ENCODE measurements around the gene TRIB2.

Gene TRIB2

DNA sequence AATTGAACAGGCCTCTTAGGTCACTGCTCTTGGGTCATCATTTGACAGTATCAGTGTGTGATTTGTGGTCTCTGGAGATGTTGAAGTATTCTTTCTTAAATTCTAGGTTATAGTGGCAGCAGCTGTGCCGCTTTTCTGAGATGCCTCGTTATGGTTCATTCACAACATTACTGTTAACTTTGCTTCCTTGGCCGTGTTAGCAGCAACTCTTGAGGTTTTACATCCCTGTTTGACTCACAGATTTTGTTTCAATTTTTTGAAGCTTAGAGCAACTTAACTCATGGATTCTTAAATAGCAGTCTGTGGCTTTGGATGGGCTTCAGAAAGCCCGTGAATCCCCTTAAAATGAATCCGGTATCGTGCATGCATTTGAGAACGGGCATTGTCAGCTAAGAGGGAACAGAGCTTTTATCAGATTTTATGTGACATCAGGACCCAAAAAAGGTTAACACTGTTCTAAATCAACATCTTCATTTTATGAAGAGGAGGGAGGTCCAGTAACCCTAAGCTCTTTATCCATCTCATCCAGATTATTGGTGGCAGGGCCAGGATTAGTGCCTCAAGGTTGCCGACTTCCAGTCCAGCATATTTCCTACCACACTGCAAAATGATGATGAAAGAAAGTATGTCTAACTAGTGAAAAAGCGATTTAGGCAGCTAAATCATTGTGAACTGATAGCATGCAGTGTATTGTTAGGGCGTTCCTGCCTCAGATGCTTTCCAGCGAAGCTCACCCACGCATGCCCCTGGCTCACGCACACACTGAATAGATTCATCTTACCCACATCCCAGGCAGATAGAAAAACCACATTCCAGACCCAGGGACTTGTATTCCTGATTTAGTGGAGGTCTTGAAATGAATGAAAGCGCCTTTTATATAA, 5.1 kb downstream of the TRIB2 start:
- DNase-seq: peak; percentile 41

DNA sequence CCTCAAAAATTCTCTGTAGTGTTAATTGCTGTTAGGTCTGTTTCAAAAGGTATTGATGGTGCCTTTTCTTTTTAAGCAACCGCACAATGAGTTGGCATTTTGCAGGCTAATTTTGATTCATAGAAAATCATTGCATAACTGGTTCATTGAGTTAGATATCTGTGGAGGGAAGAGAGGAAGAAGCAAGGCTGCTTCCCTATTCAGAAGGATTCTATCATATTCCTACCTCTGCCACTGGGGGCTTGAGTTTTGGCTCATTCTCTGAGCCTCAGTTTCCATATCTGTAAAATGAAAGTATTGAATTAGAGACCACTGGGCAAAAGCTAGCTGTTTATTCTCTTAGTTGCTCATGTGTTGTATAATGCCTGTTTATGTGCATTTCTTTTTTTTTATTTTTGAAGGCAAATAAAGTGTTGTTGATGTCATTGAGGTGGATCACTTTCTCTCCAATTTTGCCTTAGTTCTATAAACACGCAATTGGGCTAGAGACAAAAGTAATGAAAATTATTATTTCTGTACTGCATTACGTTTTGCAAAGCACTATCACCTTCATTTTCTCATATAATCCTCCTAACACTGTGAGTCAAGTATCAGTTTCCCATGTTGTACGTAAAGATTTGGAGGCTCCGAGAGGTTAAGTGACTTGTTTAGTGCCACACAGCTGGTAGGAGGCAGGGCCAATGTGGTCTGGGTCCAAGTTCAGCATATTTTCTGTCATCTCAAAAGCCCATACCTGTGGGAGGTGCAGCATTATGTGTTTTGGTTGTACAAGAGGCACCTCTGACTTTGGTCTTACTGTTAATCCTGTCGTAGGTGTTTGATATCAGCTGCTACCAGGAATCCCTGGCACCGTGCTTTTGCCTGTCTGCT, 5.9 kb downstream of the TRIB2 start:
- DNase-seq: peak; percentile 14

DNA sequence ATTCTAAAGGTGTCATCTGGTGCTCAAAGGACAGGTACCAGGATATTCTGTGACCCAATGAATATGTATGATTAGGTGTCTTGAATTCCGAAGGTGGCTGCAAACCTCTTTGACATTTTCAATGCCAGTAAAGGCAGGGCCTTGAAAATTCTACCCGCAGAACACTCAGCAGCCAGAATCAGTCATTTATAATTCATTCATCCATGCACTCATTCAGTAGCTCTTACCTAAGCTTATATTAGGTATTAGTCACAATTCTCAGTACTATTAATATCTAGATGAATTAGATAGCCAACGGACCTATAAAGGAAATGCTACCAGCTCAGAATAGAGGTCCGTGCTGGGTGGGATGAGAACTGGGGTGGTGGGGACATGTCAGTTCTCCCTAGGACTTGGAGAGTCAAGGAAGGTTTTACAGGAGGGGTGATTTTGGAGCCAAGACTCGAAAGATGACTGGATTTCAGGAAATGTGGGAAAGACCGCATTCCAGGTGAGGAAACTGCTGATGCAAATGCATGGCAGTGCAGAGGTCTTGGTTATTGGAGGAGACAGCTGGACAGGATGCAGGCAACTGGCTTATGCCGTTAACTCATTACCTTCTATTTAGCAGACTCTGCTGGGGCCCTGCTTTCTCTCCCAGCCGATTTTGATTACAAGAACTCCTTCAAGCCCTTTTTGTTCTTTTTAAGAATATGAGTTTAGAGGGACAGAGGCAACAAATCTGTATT, 7.2 kb downstream of the TRIB2 start:
- DNase-seq: peak; percentile 79

DNA sequence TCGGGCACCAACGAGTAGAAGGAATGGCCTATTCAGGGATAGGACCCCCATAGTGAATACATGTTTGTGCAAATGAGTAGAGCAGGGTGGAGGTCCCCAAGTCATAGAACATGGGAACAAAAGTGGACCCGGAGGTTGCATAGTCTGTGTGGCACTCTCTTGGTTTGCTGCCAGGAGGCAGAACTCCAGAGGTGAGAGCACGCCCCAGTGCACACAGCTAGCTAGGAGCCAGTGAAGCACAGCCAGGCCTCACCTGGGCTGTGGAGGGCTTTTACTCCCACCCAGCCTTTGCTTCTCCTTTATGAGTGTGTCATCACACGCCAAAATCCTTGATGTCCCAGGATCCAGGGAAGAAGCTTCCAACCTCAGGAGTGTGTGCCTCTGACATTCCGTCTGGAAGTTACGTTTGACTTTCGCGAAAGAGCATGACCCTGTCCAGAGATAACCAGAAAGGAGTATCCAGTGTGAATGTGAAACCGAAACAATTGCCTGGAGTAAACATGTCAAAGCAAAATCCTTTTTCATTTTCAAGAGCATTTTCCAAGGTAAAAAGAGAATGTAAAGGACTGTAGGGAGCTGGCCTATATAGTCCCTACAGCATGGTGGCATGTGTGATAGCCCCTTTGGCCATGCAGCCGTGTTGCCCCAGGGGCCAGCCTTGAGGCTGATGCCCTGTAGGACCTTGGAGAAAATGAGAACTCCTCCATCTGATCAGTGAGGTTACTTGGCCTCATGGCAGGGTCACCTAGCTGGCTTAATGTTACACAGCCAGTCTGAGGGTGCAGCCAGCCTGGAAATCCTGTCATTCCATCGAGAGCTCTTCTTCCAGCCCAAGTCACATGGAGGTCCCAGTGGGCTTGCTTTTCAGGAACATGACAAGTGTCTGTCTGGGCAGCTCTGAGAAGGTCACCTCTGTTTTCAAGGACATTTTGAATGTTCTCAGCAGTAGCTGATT, 8.8 kb downstream of the TRIB2 start:
- peak; percentile 22 for DNase-seq

DNA sequence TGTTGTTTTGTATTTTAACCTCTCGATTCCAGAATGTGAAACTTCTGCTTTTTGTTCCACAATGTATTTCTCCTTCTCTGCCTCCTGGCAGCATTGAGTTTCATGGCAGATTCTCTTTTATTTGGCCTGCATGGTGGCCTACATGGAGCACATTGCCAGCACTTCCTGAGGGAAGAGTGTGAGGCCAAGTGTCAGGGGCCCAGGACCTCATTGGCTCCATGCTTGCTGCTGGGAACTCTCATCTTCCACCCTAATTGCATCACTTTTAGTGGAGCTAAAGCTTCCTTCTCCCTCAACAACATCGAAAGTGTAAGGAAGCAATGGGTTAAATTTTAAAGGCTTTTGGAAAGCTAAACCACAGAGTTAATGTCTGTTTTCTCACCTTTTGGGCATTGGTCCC, 9.5 kb downstream of the TRIB2 start:
- DNase-seq: no peak

DNA sequence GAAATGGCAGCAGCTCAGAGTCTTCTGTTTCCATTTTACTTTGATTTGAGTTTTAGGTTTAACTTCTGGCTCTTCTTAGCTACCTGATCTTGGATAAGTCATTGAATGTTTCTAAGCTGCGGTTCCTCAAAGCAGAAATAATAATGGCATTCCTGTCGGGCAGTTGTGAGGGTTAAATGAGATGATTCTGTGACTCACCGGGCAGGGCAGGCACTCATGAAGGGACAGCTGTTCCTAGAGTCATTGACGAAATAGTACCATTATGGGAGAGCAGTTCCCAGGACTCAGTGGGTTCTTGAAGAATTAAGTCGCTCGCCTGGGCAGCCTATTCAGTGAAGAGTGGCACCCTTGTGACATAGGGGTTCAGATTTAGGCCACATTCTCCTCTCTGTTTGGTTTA, 10.3 kb downstream of the TRIB2 start:
- peak; percentile 53 for DNase-seq

DNA sequence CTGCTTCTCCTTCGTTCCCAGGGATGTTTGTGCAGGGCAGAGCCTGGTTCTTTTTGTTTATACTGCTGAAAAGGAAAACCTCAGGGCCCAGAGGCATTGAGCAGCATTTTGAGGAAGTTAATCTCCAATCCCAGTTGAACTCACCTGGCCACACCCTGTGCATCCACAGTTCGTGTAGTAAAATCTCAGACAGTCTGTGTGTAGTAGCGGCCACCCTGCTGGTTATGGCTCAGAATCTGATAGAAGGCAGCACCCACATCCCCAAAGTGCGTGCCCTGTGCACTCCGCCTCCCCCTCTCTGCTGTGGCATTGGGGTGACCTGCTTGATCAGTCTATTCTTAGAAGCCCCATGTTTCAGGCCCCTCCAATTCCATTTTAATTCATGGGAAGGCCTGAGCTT, 10.9 kb downstream of the TRIB2 start:
- DNase-seq: peak; percentile 24

DNA sequence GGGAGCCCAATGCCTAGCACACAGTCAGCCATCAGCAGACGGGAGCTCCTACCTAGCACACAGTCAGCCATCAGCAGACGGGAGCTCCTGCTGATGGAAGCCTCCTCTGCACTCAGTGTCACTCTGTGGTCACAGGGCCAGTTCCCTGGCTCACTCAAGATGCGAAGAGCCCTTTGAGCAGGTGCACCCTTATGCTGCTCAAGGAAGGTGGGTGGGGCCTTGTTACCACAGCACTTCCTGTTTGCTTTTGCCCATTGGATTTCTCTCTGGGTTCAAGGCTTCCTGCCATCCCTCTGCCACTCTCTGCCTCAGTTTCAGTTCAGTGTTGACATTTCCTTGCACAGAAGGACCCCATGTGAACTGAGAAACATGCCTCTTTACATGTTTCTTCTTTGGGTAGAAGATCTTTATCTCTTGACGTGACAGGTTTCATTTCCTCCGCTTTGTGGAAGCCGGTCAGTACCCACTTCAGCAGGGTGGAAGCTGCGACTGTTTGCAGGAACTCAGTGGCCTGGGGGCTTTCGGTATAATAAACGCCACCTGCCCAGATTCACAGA, 11.6 kb downstream of the TRIB2 start:
- peak; percentile 28 for DNase-seq

DNA sequence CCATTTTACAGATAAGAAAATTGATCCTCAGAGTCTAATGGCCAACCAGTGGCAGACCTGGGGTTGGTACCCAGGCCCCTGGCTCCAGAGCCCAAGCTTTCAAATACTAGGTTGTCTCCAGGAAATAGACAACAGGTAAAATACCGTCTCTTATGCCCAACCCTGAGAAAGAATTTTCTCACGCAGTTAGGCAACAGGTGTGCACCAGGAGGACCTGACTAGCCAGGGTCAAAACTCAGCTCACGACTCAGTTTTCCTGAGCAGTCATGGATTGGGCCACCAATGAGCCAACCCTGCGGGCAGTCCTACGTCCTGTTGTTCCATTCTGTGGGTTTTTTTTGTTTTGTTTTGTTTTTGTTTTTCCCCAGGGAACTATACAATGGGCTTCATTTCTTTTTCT, 13.5 kb downstream of the TRIB2 start:
- peak; percentile 26 for DNase-seq

DNA sequence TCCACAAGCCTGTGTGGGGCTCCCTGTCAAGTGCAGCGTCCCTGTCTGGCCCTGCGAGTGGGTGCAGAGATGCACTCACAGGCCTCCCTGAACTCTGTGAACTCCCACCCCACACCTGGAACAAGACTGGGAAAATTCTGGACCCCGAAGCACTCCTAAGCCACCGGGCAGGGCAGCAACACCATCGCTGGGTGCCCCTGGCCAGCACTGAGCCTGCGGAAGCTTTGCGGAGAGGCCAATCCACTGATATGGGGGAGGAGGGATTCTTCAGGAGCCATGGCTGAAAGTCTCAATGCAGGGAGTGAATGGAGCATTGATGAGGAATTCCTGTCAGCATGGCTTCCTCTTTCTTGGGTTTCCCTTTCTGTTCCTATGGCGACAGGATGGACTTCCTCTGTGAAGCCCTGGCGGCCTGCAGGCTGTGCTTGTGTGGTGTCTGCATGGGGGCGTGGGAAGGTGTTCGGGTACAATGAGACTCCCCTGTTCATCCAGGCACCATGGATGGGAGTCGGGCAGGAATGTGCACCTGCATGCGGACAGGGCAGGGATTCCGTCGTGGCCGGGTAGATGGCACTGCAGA, 15.1 kb downstream of the TRIB2 start:
- DNase-seq: no peak

DNA sequence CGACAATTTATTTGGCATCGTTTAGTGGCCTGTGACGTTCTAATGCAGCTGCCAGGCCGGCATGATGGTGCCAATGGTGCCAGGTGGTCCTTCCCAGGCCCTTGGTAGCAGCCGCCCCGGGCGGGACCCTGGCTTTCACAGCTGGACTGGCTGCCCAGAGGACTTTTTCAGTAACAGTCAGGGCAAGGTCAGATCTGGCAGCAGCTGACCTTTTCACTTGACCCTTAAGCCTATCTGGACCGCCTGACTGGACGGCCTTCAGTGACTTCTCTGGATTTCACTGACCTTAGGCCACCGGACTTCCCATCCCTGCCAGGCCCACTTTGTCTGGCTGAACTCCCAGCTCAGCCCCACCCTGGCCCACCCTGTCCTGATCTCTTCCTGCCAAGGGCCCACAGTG, 15.9 kb downstream of the TRIB2 start:
- no peak for DNase-seq

DNA sequence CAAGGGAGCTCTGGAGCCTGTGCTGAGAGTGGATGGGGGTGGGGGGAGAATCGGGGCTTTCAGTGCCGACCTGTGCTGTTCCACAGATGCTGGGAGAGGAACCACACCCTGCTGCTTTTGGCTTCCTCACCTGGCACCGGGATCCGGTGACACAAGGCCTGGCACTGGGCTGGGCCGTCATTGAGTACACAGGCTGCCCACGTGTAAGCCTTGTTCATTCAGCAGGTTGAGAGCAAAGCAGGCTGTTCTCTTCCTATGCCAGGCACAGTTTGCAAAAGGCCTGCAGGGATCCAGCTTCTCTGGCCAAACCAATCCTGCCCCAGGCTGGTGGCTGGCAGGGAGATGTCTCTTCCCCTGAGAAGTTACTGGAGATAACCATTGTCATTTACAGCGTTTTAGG, 17.1 kb downstream of the TRIB2 start:
- no peak for DNase-seq

DNA sequence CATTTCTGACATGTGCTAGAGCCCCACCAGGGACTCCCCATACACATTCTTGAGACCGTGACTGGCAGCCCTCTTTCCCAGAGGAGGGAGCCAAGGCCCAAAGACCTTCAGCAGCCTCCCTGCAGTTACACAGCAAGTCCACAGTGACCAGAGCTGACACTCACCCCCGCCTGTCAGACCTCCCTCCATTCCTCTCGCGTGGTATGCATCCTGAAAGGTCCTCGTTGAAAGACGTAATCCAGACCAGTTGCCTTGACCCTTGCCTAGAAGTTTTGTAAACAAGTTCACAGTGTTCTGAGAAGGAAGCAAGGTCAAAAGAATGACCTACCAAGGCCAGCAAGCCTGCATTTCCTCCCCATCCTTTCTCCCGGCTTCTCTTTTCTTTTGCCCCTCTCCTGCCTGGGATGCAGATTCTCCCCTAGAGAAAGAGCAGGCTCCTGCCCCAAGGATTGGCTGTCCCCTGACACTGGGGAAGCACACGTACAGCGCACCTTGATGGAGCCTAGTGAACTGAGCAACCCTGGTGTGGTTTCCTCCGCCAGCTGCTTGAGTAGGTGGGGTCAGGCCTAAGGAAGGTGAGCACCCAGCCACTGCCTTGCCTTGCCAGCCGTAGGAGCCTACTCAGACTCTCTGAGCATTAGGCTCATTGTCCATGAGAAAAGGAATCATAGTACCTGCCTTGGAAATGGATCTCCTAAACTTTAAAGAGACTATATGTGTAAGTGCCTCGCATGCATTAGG, 18.3 kb downstream of the TRIB2 start:
- DNase-seq: peak; percentile 85

DNA sequence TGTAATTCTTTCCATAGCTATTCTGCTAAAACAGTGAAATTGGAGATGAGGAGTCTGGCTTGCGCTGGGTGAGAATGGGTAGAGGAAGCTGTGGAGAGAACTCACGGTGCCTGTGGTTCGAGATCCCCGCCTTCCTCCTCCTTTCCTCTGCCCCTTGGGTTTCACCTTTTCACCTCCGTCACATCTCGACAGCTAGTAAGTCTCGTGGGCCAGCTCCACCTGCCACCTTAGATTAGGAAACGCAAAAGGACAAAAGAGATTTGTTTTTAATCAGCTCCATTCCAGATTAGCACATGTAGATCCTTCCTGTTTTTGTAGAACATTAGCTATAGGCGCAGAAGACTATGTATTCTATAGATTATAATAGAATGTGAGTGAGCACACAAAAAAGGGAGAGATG, 20.6 kb downstream of the TRIB2 start:
- no peak for DNase-seq

DNA sequence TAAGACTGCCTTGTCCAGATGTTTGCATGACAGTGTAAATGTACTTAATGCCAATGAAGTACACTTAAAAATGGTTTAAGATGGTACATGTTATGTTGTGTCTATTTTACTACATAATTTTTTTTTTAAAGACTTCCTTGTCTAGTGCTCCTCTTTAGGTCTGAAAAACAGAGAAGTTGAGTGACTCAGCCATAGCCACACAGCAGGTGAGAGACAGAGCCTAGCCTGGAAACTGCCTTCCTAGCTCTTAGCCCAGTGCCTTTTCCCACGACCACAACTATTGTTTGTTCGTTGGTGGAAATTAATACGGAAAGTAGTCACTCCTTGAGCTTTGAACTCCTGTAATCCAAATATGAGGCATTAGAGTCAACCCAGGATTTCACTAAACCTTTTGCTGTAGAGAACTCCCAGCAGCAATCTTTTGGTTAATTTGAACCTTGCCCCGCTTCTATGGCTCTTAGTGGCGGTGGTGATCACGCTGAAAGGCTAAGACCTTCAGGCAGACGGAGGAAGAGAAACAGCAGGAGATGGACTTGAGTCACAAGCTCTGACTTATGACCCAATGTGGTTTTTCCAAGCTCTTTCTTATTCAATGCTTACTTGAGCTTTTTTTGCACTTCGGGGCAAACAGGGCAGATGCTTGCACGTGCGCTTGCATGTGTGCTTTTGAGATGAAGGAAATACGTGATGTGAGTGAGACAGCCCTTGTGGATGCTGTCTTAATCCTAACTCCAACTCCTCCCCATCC, 21.2 kb downstream of the TRIB2 start:
- DNase-seq: no peak

DNA sequence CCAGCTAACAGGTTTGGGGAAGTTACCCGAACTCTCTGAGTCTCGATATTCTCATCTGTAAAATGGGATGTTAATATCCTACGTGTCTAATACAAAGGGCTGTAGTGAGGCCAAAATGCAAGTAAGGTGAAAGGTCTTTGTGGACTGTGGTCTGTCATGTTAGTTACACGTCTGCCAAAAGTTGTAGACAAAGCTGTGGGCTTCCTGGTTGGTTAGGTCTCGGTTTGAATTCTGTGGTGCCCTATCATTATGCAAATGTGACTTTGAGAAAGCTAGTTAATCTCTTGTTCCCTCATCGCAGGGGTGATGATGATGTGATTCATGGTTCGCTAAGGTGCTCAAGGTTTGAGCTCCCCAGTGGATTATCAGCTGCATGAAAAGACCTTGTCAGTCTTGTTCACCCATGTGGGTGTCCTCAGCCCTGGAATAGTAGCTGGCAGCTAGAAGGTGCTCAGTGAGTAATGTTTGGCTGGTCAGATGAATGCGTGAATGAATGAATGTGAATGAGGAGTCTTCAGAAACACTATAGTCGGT, 23.1 kb downstream of the TRIB2 start:
- no peak for DNase-seq

DNA sequence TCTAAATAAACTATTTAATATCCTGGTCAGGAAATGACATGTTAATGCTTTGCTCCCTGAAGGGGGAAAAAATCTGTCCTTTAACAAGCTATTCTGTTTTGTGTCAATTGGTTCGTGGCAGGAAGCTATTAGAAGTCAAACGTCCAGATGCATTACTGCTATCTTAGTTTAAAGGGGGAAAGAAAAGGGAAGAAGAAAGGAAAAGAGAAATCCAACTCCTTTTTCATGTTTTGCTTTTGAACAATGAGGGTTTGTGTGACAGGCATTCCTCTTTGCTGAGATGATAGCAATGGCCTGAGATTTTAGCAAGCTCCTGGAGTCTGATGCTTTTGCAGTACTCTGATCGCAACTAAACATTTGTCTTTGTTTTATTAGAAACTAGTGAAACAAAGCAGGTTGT, 24.6 kb downstream of the TRIB2 start:
- DNase-seq: no peak

DNA sequence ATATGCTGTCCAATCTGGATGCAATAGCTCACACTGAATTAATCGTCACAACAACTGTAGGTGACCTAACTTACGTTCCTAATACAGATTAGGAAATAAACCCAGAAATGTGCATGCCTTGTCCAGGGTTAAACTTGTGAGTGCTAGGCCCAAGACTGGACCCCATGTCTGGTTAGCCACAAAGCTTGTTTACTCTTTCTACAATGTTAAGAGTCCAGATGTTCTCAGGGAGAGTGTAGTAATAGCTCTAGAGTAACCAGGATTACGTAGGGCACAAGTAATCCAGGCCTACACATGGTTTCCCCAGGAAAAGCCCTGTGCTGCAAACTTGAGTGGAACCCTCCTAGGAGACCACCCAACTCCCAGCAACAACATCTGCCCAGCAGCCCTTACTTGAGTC, 26.2 kb downstream of the TRIB2 start:
- no peak for DNase-seq

DNA sequence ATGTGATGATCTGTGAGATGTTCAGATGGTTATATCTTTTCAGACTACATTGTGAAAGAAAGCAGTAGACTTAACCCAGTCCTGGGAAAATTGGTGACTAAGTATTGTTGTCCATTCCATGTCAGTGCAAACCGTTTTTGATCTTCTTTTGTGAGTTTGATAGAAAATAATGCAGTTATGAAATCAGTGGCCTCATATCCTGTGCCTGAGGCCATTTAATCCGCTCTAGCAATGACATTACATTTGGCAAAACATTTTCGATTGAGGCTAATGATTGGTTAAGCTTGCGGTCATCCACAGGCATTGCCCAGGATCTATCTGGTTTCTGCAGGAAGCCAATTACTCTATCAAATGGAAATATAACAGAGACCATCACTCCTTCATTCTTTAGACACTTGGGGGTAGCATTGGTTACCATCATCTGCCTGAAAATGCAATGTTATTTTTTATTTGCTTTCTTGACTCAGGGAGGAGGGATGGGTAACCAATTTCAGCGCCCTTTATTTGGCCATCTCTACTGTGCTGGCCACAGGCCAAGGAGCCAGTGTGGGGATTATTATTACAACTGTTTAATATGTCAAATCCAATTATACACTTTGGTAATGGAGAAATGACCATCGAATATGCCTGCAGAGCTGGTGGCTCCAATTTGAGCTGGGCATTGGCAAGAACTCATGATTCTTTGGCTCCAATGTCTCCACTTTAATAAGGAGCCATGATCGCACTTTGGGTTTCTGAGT, 33.6 kb downstream of the TRIB2 start:
- no peak for DNase-seq
